SK-N-SH (cell line): ENCODE measurements around the gene HMOX1.

Experiments used
- JUND ChIP-seq: IDR thresholded peaks from 2 replicates; pipeline ENCODE4 v1.4.0; 2012
- POLR2AphosphoS5 ChIP-seq: IDR thresholded peaks from 2 replicates; pipeline ENCODE4 v1.6.1; 2012; ENCODE audit warnings: low read depth, low read length
- RAD21 ChIP-seq: IDR thresholded peaks from 2 replicates; pipeline ENCODE4 v1.6.1; 2012; ENCODE audit warnings: mild to moderate bottlenecking, low read length
- TF ChIP-seq, protein P1 (sequence below): fragments of 200-600 bp; sonication (generic); IDR thresholded peaks from 2 replicates; pipeline ENCODE4 v1.6.1; 2017; ENCODE audit warnings: antibody characterized with exemption, mild to moderate bottlenecking, moderate library complexity

DNA sequence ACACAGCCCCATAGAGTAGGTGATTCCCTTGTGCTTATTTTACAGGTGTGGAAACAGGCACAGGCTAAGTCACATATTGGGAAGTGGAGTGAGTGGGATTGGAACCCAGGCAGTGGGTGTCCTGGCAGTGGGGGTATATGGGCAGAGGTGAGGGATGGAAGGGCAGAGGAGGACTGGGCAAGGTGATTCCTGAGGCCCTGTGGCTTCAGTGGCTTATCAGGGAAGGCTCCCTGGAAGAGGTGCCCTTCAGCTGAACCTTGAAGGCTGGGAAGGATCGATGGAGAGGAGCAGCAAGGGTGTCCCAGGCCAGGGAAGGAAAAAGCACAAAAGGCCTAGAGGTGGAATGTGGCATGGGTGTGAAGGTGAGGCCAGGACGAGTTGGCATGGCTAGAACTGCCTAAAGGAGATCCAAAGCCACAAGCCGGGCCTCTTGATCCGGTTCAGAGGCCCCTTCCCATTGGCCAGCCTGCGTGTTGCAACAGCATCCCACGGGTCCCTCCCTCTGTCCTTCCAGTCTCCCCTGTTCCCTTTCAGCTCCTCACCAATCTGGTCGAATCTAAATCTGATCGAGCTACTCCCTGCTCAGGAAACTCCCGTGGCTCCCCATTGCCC, 60.7 kb downstream of the HMOX1 start:
- TF ChIP-seq, protein P1, sequence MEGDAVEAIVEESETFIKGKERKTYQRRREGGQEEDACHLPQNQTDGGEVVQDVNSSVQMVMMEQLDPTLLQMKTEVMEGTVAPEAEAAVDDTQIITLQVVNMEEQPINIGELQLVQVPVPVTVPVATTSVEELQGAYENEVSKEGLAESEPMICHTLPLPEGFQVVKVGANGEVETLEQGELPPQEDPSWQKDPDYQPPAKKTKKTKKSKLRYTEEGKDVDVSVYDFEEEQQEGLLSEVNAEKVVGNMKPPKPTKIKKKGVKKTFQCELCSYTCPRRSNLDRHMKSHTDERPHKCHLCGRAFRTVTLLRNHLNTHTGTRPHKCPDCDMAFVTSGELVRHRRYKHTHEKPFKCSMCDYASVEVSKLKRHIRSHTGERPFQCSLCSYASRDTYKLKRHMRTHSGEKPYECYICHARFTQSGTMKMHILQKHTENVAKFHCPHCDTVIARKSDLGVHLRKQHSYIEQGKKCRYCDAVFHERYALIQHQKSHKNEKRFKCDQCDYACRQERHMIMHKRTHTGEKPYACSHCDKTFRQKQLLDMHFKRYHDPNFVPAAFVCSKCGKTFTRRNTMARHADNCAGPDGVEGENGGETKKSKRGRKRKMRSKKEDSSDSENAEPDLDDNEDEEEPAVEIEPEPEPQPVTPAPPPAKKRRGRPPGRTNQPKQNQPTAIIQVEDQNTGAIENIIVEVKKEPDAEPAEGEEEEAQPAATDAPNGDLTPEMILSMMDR: no peak
- TF ChIP-seq JUND: no peak
- no peak for TF ChIP-seq POLR2AphosphoS5
- TF ChIP-seq RAD21: no peak
